Natural killer cell (primary cell): ENCODE results near the gene RBM43. TPM values are rescaled to one million over a fixed set of nuclear protein-coding genes. Genes with fewer than 3 reads are reported as not detected.

ENCODE experiments used
- ATAC-seq, 3 donors: fragments of 150-1000 bp in 2 of 3; fragments of 200-7000 bp in 1 of 3; cut with Tn5 transposase; 1 replicate in 1 of 3; 2 replicates in 2 of 3; pipeline ENCODE4 v1.10.0; 2021; ENCODE audit warnings: mild to moderate bottlenecking in 2 of 3, moderate library complexity in 2 of 3
- DNase-seq, 2 donors: peaks; one replicate each; pipeline versions ENCODE4 v3.0.0 to v3.0.0-alpha.2; 2013 to 2021; ENCODE audit warnings: mixed read lengths in 1 of 2
- H3K27ac ChIP-seq: one replicate; pipeline ENCODE4 v1.5.1; 2013; ENCODE audit warnings: mild to moderate bottlenecking, low read length
- H3K27me3 ChIP-seq: one replicate; pipeline ENCODE4 v1.6.1; 2013; ENCODE audit warnings: low read length; ENCODE audit not compliant: control insufficient read depth, insufficient read depth
- H3K36me3 ChIP-seq: one replicate; pipeline ENCODE4 v1.6.1; 2013; ENCODE audit warnings: low read length; ENCODE audit not compliant: control insufficient read depth, insufficient read depth
- H3K4me1 ChIP-seq: one replicate; pipeline ENCODE4 v1.6.1; 2013; ENCODE audit warnings: low read length; ENCODE audit not compliant: control insufficient read depth, insufficient read depth
- H3K4me3 ChIP-seq: one replicate; pipeline ENCODE4 v1.5.1; 2013; ENCODE audit warnings: low read length
- H3K9me3 ChIP-seq: one replicate; pipeline ENCODE4 v1.6.1; 2013; ENCODE audit warnings: low read length; ENCODE audit not compliant: control insufficient read depth, insufficient read depth
- H3K27ac Mint-ChIP-seq, 2 donors: one replicate each; pipeline ENCODE4 v1.8.0; 2022; ENCODE audit warnings: mild to moderate bottlenecking in 2 of 2, mixed read lengths in 2 of 2, moderate library complexity in 1 of 2
- H3K27me3 Mint-ChIP-seq, 2 donors: one replicate each; pipeline ENCODE4 v1.8.0; 2022; ENCODE audit warnings: low read depth in 2 of 2, mixed read lengths in 2 of 2
- H3K36me3 Mint-ChIP-seq: one replicate; pipeline ENCODE4 v1.8.0; 2022; ENCODE audit warnings: mixed read lengths
- H3K4me1 Mint-ChIP-seq, 2 donors: one replicate each; pipeline ENCODE4 v1.8.0; 2022; ENCODE audit warnings: mixed read lengths in 2 of 2
- H3K4me3 Mint-ChIP-seq: one replicate; pipeline ENCODE4 v1.8.0; 2022; ENCODE audit warnings: mild to moderate bottlenecking, moderate library complexity, mixed read lengths
- H3K9me3 Mint-ChIP-seq, 2 donors: one replicate each; pipeline ENCODE4 v1.8.0; 2022; ENCODE audit warnings: mixed read lengths in 2 of 2
- CTCF ChIP-seq: fragments of 200-600 bp; IDR thresholded peaks from one replicate; pipeline ENCODE4 v1.8.0; 2022; ENCODE audit warnings: antibody characterized with exemption
- WGBS: methylation state at CpG from one replicate; pipeline ENCODE4 v1.1.7; 2013; ENCODE audit warnings: missing lambda C conversion rate; ENCODE audit not compliant: insufficient coverage; 5-methylcytosine and 5-hydroxymethylcytosine counted together
- intact Hi-C: fragments of 100-400 bp; cut with micrococcal nuclease; formaldehyde crosslinking; loops from one replicate; pipeline ENCODE4 v1.14.2; 2022
- total RNA-seq, 4 donors: library from RNA; stranded (reverse); fragments of 120-200 nt in 1 of 4; gene quantifications; one replicate each; pipeline versions ENCODE4 v1.2.3 to v1.2.4, GENCODE V29; 2013 to 2022

Gene RBM43
- total RNA-seq, 3 donors from 2014 or later (not counting 1 experiment from before 2014, with no cell fraction given) = 5.6 to 12.4 (median 10.9) TPM

- H3K4me3 ChIP-seq = no peak overlapping the region
- H3K9me3 ChIP-seq = no peaks in the 10 kb centered on the region
- ATAC-seq (no peak), DNase-seq (no peak)
- H3K4me1 ChIP-seq = no peaks in the 10 kb centered on the region
- no peaks in the 10 kb centered on the region for H3K27me3 ChIP-seq
- H3K27me3 Mint-ChIP-seq = peaks cover 11 to 40% of the 10 kb centered on the region in 2 donors
- H3K27ac Mint-ChIP-seq = no peak overlapping the region
- H3K36me3 Mint-ChIP-seq = no peaks in the 10 kb centered on the region
- no peaks in the 10 kb centered on the region for H3K9me3 Mint-ChIP-seq
- H3K4me1 Mint-ChIP-seq = no peaks in the 10 kb centered on the region
- no peak overlapping the region for H3K27ac ChIP-seq
- no peaks in the 10 kb centered on the region for H3K36me3 ChIP-seq
- 68% methylated on average over 2 of the region's 2 CpGs for WGBS
- TF ChIP-seq CTCF = no peak
- intact Hi-C loops = no loop called here
- no peak overlapping the region for H3K4me3 Mint-ChIP-seq
These were observed 31.0 kb downstream of the RBM43 start for GRCh38 chr2:151230627-151231140.

- H3K9me3 Mint-ChIP-seq = no peaks in the 10 kb centered on the region
- H3K4me3 ChIP-seq = no peak overlapping the region
- no peaks in the 10 kb centered on the region for H3K4me1 Mint-ChIP-seq
- H3K9me3 ChIP-seq = no peaks in the 10 kb centered on the region
- DNase-seq (no peak), ATAC-seq (no peak)
- no peak overlapping the region for H3K4me3 Mint-ChIP-seq
- no peak overlapping the region for H3K27ac Mint-ChIP-seq
- H3K27ac ChIP-seq = no peak overlapping the region
- intact Hi-C loops = no loop called here
- no peaks in the 10 kb centered on the region for H3K36me3 ChIP-seq
- TF ChIP-seq CTCF = no peak
- peaks cover 11 to 44% of the 10 kb centered on the region in 2 donors for H3K27me3 Mint-ChIP-seq
- no peaks in the 10 kb centered on the region for H3K27me3 ChIP-seq
- no peaks in the 10 kb centered on the region for H3K4me1 ChIP-seq
- H3K36me3 Mint-ChIP-seq = no peaks in the 10 kb centered on the region
These were observed 32.7 kb downstream of the RBM43 start for GRCh38 chr2:151228847-151229512.

- Mint-ChIP-seq H3K36me3 (no peaks in the 10 kb centered on the region), H3K4me3 (no peak overlapping the region), H3K9me3 (no peaks in the 10 kb centered on the region), H3K4me1 (no peaks in the 10 kb centered on the region), H3K27ac (no peak overlapping the region), H3K27me3 (peaks cover 7 to 22% of the 10 kb centered on the region in 2 donors)
- H3K9me3 ChIP-seq = no peaks in the 10 kb centered on the region
- no peaks in the 10 kb centered on the region for H3K4me1 ChIP-seq
- ATAC-seq (no peak), DNase-seq (no peak)
- peaks cover 2% of the 10 kb centered on the region for H3K27me3 ChIP-seq
- no peak overlapping the region for H3K4me3 ChIP-seq
- TF ChIP-seq CTCF = no peak
- 72% methylated on average over 3 of the region's 3 CpGs for WGBS
- intact Hi-C loops = no loop called here
- no peak overlapping the region for H3K27ac ChIP-seq
- H3K36me3 ChIP-seq = no peaks in the 10 kb centered on the region
These were observed 44.3 kb downstream of the RBM43 start for GRCh38 chr2:151217343-151217742.

GRCh38 chr2:151207100-151207499, 54.6 kb downstream of the RBM43 start:
- Mint-ChIP-seq H3K36me3 (no peaks in the 10 kb centered on the region), H3K4me3 (no peak overlapping the region), H3K4me1 (no peaks in the 10 kb centered on the region), H3K27me3 (peaks cover 0 to 8% of the 10 kb centered on the region in 2 donors), H3K9me3 (no peaks in the 10 kb centered on the region), H3K27ac (no peak overlapping the region)
- no peak for TF ChIP-seq CTCF
- Histone ChIP-seq H3K4me3 (no peak overlapping the region), H3K36me3 (no peaks in the 10 kb centered on the region), H3K4me1 (no peaks in the 10 kb centered on the region), H3K27ac (no peak overlapping the region), H3K27me3 (peaks cover 4% of the 10 kb centered on the region), H3K9me3 (no peaks in the 10 kb centered on the region)
- DNase-seq = no peak
- intact Hi-C loops = no loop called here
- 96% methylated on average over 3 of the region's 3 CpGs for WGBS
- no peak for ATAC-seq
